T-helper 9 cell (primary cell): ENCODE results near the gene AUH.

Experiments
- DNase-seq: peaks from one replicate; pipeline ENCODE4 v3.0.0-alpha.2; 2020

AUH gene

DNA sequence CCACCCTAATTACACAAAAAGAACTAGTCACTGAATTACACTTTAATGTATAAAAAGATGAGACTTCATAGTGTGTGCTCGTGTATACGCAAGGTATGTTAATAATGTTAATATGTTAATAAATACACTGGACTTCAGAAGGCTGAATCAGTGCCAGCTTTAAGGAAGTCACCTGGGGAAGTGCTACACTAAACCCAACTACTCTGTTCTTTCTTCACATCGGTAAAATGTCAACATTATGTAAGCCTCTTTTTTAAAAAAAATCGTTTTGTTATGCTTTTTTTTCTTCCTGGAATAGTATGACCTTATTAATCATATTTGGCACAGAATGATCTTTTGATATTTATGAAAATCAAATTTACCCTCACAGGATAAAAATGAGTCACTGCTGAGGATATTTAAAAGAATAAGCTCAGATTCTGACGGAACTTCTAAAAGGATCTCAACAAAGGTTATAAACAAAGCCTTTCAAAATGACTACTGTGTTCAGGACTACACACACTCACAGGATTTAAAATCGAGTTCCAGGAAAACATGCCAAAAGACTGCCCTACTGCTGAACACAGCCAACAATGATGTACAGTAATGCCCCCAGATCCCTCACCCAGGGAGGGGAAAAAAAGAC is 75.9 kb downstream of the AUH start:
- no peak for DNase-seq

DNA sequence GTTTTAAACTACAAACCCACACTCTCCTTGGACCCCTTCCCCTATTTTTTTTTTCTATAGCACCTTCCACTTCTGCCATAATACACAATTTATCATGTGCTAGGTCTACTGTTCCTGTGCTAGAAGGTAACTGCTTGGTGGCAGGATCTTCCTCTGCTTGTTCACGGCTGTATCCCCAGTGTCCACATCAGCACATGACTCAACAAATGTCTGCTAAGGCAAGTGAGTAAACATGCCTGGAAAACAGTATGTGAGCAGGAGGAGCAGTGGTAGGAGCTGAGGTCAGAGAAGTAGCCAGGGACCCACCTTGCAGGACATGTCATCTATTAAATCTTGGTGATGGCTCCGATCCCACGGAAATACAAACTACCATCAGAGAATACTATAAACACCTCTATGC is 79.4 kb downstream of the AUH start:
- DNase-seq = no peak

DNA sequence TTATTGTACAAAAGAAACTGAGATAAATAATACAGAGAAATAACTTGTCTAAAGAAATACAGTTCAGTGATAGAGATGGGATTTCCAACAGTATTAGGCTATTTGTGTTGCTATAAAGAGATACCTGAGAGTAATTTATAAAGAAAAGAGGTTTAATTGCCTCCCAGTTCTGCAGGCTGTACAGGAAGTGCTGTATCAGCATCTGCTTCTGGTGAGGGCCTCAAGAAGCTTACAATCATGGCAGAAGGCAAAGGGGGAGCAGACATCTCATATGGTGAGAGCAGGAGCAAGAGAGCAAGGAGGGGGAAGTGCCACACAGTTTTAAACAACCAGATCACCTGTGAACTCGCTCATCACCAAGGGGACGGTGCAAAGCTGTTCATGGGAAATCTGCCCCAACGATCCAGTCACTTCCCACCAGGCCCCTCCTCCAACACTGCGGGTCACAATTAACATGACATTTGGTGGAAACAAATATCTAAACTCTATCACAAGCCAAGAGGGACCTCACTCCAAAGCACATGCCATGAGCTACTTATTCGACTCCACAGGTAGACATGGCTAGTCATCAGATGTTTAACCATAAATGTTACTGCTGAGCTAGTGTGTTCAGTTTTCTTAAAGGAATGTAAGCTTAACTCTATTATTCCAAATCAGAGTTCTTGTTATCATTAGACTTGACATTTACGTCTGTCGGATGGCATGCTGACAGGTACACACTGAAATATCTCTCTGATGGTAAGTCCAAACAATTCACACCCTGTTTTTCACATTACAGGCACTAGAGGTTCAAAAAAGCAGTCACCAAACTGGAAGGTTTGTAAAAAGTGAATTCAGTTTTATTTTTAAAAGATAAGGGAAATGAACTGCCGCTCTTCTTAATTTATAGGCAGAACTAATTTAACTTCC is 82.2 kb downstream of the AUH start:
- no peak for DNase-seq

DNA sequence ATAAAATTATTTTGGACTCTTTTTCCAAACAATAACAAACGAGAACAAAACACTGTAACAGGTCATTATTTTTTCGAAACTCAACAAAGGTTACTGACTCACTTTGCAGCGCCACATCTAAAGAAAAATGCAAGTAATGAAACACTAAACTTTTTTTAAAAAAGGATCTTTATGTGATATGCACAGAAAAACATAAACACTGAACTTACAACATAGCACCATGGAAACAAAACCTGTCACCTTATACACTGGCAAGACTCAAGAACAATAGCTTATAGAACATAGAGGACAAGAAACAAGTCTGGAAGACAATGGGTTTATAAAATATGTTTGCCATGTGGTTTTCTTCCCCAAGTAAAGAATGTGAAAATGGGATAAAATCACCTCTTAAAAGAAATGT is 85.2 kb downstream of the AUH start:
- DNase-seq = no peak

DNA sequence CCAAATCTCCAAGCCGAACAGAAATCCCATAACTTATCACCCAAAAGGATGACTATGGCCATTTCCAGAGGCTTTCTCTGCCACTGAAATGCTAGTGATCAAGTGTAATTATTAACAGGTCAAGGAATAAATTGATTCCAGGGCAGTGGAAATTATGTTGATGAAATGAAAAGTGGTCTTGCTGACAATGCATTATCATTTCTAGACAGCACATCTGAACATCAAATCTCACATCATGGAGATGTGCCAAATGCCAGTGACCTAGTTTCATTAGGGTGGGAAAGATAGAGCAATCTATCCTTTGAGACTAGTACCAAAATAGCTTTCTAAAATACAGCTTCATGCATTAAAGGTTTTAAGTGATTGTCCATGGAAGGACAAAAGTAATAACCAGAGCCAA is 86.1 kb downstream of the AUH start:
- no peak for DNase-seq

DNA sequence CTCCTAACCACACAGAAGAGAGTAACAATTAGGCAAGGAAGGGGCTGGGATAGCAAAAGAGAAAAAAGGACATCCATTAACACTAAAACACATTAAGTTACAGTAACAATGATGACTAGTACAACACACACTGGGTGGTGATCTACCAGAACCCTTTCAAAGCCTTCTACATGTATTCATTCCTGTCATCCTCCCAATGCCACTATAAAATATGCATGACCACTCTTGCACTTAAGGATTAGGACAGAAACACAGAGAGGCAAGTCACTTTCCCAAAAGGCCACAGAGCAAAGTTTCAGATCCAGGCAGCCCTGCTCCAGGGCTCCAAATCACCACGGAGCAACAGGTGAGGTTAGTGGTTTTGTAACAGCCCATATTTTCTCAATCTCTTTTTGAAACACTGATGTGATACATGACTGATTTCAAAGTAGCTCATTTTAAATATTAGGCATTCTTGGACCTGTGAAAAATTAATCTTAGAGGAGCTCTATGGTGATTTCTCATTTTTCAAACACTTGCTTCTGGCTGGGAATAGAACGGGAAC is 86.7 kb downstream of the AUH start:
- no peak for DNase-seq

DNA sequence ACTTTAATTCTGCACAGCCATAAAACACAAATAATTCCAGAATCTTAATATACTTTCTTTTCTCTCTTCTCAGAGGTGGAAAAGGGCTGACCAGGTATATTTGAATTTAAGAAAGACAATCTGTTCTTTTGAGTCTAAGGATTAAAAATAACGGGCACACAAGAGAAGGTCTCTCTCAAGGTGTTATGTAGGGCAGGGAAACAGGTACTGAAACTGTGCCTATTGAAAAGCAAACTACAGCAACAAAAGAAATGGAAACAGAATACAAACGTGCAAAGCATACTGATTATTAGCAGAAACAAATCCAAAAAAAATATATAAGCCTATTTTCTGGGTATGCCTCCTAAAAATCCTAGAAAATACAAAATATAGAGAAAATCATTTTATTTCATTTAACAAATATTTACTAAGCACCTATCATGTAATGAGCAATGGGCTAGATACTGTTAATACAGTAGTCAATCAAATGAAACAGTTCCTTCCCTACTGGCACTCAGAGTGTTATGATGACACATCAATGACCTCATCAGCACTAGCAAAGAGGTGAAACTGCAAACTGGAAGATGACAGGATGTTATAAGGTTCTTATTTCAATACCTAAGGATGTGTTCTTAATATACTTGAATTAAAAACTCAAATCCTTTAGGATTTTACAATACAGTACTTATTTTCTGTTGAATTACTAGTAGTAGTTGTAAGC is 87.7 kb downstream of the AUH start:
- DNase-seq = no peak

DNA sequence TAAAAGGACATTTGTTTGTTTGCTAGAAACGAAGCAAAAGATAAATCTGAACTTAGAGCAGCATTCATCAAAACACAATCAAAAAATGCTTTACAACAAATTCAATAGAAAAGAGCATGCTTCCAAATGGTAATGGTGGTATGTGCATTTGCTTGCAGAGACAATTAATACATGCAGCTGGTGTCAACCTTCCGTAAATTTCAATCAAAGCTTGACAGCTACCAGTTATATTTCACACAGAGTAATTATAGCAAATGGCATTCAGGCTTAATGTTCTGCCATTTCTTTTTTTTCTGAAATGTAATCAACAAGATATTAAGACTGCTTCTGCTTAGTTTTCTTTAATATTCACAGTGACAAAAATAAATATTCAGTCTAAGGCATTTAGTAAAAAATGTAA is 90.6 kb downstream of the AUH start:
- no peak for DNase-seq

DNA sequence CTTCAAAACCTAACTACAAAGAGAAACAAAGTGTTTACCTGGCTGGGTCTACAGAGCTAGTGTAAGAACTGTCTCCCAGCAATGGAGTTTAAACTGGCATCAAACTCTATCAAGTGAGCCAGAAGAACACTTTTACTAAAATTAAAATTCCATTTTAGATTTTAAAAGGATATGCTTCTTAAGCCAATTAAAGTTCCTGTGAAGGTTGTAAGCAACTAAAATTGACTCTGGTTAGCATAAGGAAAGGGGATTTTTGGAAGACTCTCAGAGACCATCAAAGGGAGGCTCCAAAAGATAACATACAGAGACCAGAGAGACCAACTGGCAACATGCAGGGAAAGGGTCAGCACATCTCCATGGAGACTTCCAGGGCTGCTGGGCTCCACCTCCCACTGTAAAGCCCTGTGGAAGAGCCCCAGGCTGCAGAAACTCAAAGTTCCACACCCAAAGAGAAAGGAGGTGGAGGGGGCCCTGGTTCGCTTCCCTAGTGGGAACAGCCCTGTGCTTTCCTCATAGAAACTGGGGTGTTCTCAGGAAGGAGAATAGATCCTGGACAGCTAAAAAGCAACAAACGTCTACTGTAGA is 91.7 kb downstream of the AUH start:
- no peak for DNase-seq

DNA sequence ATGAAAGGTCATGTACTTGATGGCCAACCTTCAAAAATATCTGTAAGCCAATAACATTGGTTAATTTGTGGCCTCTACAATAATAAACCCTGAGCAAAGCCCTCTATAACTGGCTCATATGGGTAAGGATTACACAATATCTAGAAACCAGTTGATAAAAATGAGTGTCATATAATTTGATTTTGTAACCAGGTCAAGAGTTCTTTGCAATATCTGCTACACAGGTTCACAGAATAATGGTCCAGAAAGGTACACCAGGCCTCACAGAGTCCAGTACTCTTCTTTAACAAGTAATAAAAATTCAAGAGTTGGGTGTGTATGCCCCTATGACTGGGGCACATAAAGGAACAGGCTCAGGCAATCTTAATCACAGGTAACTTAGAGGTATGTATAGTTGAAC is 95.3 kb downstream of the AUH start:
- no peak for DNase-seq

DNA sequence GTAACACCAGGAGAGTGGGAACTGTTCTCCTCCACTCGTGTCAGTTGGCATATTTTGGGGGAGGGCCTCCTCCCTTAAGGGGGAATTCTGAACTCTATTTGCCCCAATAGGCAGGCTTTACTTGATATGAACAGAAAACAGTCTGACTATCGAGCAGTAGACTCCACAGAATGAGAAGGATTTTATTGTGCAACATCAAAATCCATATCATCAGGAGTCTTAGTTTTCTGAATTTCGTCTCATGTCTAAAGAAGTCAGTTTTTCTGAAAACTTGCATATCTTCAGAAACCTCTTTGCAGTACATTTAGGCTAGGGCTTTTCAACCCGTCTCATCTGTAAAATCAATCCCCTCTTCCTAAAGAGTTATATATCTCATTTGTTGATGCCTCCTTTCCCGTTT is 96.2 kb downstream of the AUH start:
- DNase-seq = no peak

DNA sequence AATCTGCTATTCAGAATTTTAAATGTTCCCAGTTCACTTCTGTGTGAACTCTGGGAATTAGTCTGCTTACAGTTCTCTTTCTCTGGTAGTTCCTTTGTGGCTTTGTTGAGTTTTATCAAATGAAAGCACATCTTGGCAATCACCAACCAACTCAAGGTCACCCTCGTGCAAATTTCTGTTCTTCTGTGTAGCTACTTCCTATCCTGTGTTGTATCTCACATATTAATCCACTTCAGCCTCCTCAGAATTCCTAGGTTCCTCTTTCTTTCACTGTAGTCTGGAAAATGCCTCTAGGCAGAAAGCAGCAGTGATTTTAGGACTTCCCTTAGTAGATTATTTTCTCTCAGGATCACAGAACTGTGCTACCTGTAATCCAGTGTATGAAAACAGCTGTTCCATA is 100.3 kb downstream of the AUH start:
- no peak for DNase-seq

DNA sequence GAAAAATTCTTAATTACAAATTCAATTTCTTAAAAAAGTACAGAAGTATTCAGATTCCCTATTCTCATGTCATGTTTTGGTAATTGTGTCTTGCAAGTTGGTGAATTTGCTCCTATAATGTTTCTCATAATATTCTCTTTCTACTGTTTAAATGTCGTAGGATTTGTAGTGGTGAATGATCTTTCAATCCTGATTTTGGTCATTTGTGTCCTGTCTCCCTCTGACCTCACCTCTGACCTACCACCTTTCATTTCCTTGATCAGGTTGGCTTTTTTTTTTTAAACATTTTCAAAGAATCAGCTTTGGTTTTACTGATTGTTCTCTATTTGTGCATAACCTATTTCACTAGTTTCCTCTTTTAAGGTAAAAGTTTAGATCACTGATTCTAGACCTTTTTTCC is 102.6 kb downstream of the AUH start:
- no peak for DNase-seq

DNA sequence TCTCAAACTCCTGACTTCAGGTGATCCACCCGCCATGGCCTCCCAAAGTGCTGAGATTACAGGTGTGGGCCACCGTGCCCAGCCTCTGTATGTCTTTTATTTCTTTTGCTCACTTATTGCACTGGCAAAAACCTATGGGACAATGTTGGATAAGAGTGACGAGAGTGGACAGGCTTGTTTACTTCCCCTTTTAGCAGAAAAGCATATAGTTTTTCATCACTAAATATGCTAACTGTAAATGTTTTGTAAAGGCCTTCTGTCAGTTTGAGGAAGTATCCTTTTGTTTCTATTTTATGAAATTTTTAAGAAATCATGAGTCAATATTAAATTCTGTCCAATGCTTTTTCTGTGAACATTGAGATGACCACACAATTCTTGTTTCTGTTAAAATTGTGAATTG is 103.3 kb downstream of the AUH start:
- no peak for DNase-seq

DNA sequence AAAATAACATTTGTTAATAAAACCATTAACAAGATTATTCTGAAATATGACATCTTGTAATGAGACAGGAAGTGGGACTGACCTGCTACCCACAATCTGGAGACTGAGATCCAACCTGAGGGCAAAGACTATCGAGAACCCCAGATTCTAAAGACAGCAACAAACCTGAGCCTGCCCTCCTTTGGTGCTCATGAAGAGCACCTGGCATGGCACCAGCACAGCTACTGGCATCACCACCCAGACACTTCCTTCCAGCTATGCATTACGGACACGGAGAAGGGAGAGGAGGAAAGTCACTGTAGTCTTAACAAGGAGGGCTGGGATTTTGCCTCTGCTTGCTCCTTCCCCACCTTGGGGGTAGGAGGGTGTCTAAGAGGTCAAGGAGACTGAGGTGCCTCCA is 105.5 kb downstream of the AUH start:
- DNase-seq = no peak

DNA sequence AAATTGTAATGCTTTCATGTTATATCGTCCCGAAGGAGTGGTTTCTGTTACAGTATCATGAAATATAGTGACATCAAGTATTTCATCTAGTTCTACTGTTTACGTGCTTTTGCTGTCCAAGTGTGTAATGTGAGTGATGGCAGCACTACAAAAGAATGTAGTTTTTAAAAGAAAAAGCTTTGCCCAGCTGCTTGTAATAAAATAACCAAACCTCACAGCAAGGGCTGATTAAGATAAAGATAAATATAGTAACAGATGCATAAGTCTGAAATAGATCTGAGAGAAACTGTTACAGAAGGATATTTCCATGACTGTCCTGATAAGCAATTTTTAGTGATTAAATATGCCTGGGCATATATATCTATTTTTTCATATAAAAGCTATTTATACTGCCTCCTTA is 106.4 kb downstream of the AUH start:
- no peak for DNase-seq

DNA sequence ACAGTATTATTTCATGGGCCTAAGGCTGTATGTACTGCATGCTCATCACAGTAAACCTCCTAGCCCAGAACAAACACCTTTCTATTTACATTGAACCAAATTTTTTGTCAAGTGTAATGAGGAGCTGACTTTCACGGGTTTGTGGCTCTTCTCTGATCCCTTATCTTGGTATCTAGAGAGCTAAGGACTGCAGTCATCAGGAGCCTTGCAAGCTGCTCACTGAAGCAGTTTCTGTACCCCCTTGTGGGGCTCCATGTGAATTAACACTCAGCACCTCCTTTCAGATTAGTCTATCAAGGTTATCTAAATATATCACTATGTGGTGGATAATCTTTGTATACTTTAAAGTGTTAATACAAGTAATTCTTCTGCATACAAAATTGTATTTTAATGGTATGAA is 108.2 kb downstream of the AUH start:
- DNase-seq = no peak

DNA sequence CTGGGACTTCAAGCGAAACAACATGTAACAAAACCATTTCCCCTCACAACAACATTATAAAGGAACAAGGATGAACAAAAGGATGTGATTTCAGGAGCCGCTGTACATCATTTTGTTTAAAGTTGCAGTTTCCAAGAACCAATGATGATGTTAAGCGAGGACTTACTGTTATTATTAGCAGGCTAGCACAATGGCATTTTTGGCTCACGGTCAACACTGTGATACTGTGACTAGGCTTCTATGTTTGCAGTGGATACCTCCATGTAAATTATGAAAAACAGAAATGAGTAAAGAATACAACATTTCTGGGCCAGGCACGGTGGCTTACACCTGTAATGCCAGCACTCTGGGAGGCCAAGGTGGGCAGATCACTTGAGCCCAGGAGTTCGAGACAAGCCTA is 113.0 kb downstream of the AUH start:
- DNase-seq = no peak

DNA sequence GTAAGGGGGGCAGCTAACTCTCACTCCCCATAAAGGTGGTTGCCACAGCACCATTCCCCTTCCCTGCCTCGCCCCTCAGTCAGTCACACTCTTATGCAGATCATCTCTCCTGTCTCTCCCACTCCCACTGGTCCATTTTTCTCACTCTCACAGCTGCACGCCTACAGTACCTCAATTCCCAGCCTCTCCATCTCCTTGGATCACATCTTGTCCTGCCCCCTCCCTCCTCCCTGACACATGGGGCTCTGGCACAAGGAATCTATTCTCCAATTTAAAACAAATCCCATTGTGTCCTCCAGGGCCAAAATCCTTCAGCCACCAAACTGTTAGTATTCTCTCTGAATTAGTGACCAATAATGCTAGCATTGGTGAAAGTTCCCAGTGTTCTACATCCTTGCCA is 114.4 kb downstream of the AUH start:
- DNase-seq = no peak

DNA sequence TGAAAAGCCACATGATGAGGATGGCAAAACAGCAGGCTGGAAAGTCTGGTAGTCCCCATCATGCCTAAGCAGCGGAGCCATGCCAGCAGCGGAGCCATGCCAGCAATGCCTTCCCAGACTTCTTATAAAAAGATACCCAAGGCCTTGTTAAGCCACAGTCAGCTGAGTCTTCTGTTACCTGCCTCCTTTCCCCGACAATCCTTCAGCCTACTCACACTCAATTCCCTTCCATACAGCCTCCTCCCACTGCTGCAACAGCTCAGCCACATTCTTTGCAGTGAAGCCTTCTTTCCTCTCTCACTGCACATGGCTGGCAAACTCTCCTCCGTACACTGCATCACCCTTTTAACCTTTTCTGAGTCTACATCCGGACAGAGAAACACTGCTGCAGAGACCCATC is 114.9 kb downstream of the AUH start:
- no peak for DNase-seq

DNA sequence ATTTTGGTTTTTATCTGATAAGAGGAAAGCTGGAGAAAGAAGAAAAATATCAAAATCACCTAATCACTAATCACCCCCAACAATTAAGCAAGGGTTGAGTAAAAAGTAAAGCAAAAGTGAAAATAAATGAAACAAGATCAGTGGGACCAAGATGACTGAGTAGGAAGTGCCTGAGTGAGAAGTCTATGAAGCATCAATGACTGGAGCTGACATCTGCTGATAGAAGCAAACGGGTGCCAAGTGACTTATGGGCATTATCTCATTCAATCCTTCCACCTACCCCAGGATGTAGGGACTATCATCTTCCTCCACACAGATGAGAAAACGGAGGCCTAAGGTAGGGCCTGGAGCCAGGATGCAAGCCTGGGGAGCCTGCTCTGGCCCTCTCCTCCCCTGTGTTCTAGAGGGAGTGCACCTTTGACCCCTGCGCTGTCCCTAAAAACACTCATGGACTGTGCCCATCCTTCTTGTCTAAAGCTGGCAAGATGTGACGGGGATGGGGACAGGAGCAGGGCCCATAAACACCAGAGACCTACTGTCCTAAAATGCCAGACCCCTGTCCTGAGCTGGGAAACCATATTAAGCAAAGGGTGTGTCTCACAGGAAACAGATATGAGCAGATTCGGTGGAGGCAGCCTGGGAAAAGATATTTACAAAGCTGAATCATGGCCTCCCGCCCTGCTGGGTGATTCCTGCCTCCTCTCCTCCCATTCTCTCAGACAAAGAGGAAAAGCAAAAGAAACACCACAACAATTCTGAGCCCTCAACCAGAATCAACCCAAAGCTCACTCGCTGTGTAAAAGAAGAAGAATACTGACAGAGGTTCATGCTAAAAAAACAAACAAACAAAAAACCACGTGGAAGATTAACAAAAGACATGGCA is 116.0 kb downstream of the AUH start:
- no peak for DNase-seq

DNA sequence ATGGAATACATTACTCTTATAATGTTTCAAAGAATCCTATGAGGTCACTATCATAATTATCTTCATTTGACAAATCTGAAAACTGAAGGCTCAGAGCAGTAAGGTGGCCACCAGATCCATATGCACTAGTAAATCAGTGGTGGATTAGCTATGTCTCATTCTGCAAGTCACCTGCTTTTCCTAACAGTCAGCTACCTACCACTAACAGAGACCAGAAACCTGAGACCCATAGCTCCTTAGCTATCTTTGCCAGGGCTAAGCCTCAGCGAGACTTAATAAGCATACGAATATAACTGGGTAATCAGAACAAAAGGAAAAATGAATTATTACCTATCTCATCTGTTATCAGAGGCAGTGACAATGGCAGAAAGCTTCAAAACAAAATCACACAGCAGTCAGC is 118.7 kb downstream of the AUH start:
- no peak for DNase-seq
